ENCODE measurements around the gene PAQR3.
"Not testable (repeated sequence)": the region's sequence is repeated elsewhere in the genome, so short reads cannot be mapped to it uniquely, and the experiment has no call there.

The PAQR3 gene

GRCh38 chr4:78907638-78908037 lies 31.6 kb downstream of the PAQR3 start:
- intact Hi-C loops (cut with micrococcal nuclease) = no loop called here
- Mint-ChIP-seq H3K4me3 (no peak overlapping the region), H3K9me3 (no peaks in the 10 kb centered on the region)

GRCh38 chr4:78904143-78904542 lies 35.1 kb downstream of the PAQR3 start:
- Mint-ChIP-seq H3K27ac (no peak overlapping the region), H3K36me3 (ENCODE audit: low read depth) (peaks cover 67% of the 10 kb centered on the region), H3K4me1 (ENCODE audit: low read depth) (no peaks in the 10 kb centered on the region), H3K4me3 (no peak overlapping the region), H3K9me3 (no peaks in the 10 kb centered on the region), H3K27me3 (no peaks in the 10 kb centered on the region)
- intact Hi-C loops (cut with micrococcal nuclease) = no loop called here

More at GRCh38 chr4:78907638-78908037, 31.6 kb downstream of the PAQR3 start:
- Mint-ChIP-seq H3K27me3 (no peaks in the 10 kb centered on the region), H3K36me3 (ENCODE audit: low read depth) (peaks cover 78% of the 10 kb centered on the region), H3K27ac (no peak overlapping the region), H3K4me1 (ENCODE audit: low read depth) (no peaks in the 10 kb centered on the region)

DNA sequence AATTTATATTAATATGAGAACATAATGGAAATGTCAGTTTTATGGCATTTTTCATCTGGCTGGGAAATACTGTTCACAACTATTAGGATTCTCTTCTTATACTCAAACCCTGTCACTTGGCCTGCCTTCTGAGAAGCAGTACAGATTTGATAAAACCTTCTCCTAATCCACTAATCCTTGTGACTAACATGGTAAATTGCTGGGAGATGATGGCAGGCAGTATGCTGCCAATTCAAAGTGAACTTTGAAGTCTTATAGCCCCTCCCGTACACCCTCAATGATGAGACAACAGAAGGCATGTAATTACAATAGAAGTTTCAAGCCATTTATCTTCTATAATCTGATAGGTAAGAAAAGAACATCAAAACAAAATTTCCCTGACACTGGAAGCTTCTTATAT lies 36.9 kb downstream of the PAQR3 start:
- intact Hi-C loops (cut with micrococcal nuclease) = no loop called here
- H3K27ac Mint-ChIP-seq = no peak overlapping the region
- no peaks in the 10 kb centered on the region for H3K9me3 Mint-ChIP-seq
- H3K36me3 Mint-ChIP-seq (ENCODE audit: low read depth) = peaks cover 66% of the 10 kb centered on the region
- no peaks in the 10 kb centered on the region for H3K27me3 Mint-ChIP-seq
- H3K4me1 Mint-ChIP-seq (ENCODE audit: low read depth) = no peaks in the 10 kb centered on the region
- H3K4me3 Mint-ChIP-seq = no peak overlapping the region

DNA sequence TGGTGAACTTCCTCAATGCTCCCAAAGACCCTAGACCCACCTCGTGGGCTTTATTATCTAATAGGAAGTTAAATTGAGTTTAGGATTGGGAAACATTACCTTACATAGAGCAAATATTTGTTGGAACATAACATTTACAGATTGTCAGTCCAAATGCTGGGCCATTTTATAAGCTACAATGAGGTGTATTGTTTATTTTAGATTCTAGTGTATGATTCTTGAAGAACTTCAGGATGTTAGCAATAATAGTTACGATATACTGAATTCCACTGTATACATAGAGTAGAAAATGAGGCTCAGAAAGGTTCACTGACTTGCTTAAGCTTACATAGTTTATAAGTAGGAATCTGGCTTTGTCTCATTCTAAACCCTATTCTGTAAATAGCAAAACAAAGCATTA lies 37.4 kb downstream of the PAQR3 start:
- Mint-ChIP-seq H3K9me3 (no peaks in the 10 kb centered on the region), H3K4me3 (no peak overlapping the region), H3K36me3 (ENCODE audit: low read depth) (peaks cover 64% of the 10 kb centered on the region), H3K4me1 (ENCODE audit: low read depth) (no peaks in the 10 kb centered on the region), H3K27me3 (no peaks in the 10 kb centered on the region), H3K27ac (no peak overlapping the region)
- intact Hi-C loops (cut with micrococcal nuclease) = no loop called here

DNA sequence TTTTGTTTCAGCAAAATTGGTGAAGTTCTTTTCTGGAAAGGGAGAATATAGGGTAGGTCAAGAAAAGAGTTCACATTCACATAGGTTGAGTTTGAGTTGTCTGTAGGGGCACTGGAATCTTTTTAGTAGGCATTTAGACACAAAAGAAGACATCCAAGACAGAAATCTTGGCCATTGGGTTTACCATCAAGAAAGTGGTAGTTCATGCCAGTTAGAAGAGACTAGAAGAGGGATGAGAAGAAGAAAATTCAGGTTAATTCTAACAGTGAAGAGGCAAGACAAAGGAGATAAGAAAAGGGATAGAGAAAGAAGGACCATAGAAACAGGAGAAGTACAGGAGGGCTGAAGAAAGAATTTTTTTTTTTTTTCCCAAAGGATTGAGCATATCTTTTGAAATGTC lies 39.9 kb downstream of the PAQR3 start:
- no peaks in the 10 kb centered on the region for H3K9me3 Mint-ChIP-seq
- intact Hi-C loops (cut with micrococcal nuclease) = no loop called here
- no peak overlapping the region for H3K27ac Mint-ChIP-seq
- H3K27me3 Mint-ChIP-seq = no peaks in the 10 kb centered on the region
- H3K4me1 Mint-ChIP-seq (ENCODE audit: low read depth) = no peaks in the 10 kb centered on the region
- no peak overlapping the region for H3K4me3 Mint-ChIP-seq
- peaks cover 72% of the 10 kb centered on the region for H3K36me3 Mint-ChIP-seq (ENCODE audit: low read depth)

- no peaks in the 10 kb centered on the region for H3K9me3 Mint-ChIP-seq
- no peaks in the 10 kb centered on the region for H3K27me3 Mint-ChIP-seq
- peaks cover 96% of the 10 kb centered on the region for H3K36me3 Mint-ChIP-seq (ENCODE audit: low read depth)
- intact Hi-C loops (cut with micrococcal nuclease) = no loop called here
- no peak overlapping the region for H3K27ac Mint-ChIP-seq
- H3K4me1 Mint-ChIP-seq (ENCODE audit: low read depth) = peaks cover 23% of the 10 kb centered on the region
- no peak overlapping the region for H3K4me3 Mint-ChIP-seq
Observed at GRCh38 chr4:78889955-78890354, 49.3 kb downstream of the PAQR3 start.

DNA sequence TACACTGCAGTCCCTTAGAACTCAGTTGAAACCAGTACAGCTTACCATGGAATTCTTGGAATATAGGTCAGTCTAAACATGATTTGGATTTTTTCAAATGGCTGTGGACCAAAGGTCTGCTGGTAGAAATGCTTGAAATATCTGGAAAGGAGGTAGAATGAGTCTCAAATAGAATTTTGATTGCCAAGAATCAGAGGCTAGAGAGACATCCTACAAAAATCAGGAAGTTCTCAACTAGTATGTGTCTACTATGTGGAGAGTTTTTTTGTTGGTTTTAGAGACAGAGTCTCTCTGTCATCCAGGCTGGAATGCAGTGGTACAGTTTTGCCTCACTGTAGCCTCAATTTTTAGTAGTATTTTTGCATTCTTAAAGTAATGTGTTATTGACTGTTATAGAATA lies 53.6 kb downstream of the PAQR3 start:
- Mint-ChIP-seq H3K4me3 (no peak overlapping the region), H3K4me1 (ENCODE audit: low read depth) (peaks cover 15% of the 10 kb centered on the region), H3K27me3 (no peaks in the 10 kb centered on the region), H3K36me3 (ENCODE audit: low read depth) (peaks cover 68% of the 10 kb centered on the region), H3K9me3 (no peaks in the 10 kb centered on the region), H3K27ac (peak overlapping the region; percentile 59)
- intact Hi-C loops (cut with micrococcal nuclease) = no loop called here

GRCh38 chr4:78880874-78881492 lies 58.3 kb downstream of the PAQR3 start:
- intact Hi-C loops (cut with micrococcal nuclease) = loop anchor here (5.0 kb wide), 1 partner anchor 39 kb away; no protein-coding TSS in a partner anchor
- H3K27ac Mint-ChIP-seq = no peak overlapping the region
- no peaks in the 10 kb centered on the region for H3K27me3 Mint-ChIP-seq

DNA sequence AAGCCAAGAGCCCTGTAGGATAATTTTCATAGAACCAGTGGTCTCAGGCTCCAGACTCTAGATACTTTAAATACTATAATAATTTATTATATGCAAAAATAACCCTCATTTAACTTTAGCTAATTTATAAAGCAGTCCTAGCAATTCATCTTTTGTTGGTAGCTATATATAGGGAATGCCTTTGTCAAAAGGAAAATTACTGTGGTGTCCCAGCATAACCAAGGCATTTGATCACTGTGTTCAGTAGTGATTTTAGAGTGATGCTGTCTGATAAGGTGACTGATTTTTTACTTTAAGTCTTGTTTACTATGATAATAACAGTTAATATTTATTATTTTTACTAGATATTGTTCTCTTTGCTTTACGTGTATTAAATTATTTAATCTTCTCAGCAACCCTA lies 61.2 kb downstream of the PAQR3 start:
- H3K4me1 Mint-ChIP-seq (ENCODE audit: low read depth) = no peaks in the 10 kb centered on the region
- peaks cover 64% of the 10 kb centered on the region for H3K36me3 Mint-ChIP-seq (ENCODE audit: low read depth)
- H3K9me3 Mint-ChIP-seq = no peaks in the 10 kb centered on the region
- no peak overlapping the region for H3K27ac Mint-ChIP-seq
- intact Hi-C loops (cut with micrococcal nuclease) = no loop called here
- H3K27me3 Mint-ChIP-seq = no peaks in the 10 kb centered on the region
- no peak overlapping the region for H3K4me3 Mint-ChIP-seq

More at GRCh38 chr4:78880874-78881492, 58.3 kb downstream of the PAQR3 start:
- no peaks in the 10 kb centered on the region for H3K9me3 Mint-ChIP-seq
- peaks cover 5% of the 10 kb centered on the region for H3K4me1 Mint-ChIP-seq (ENCODE audit: low read depth)
- H3K4me3 Mint-ChIP-seq = no peak overlapping the region
- peaks cover 62% of the 10 kb centered on the region for H3K36me3 Mint-ChIP-seq (ENCODE audit: low read depth)

DNA sequence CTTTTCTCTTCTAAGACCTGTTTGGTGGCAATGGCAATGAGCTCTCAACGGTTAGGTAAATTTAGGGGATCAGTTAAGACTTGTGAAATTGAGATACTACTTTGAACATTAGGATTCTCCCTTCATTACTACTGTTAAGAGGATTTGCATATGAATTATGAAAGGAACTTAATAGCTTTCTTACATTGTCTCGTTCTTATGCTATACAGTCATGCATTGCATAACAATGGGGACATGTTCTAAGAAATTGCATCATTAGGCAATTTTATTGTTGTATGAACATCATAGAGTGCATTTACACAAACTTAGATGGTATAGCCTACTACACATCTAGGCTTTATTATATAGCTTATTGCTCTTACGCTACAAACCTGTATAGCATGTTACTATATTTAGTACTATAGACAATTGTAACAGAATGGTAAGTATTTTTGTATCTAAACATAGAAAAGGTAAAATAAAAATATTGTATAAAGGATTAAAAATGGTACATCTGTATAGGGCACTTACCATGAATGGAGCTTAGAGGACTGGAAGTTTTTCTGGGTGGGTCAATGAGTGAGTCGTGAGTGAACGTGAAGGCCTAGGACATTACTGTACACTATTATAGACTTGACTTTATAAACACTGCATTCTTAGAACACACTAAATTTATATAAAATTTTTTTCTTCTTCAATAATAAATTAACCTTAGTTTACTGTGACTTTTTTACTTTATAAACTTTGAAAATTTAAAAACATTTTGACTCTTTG lies 62.5 kb downstream of the PAQR3 start:
- H3K27ac Mint-ChIP-seq = no peak overlapping the region
- no peak overlapping the region for H3K4me3 Mint-ChIP-seq
- no peaks in the 10 kb centered on the region for H3K9me3 Mint-ChIP-seq
- intact Hi-C loops (cut with micrococcal nuclease) = no loop called here
- H3K36me3 Mint-ChIP-seq (ENCODE audit: low read depth) = peaks cover 76% of the 10 kb centered on the region
- H3K27me3 Mint-ChIP-seq = no peaks in the 10 kb centered on the region
- H3K4me1 Mint-ChIP-seq (ENCODE audit: low read depth) = no peaks in the 10 kb centered on the region

DNA sequence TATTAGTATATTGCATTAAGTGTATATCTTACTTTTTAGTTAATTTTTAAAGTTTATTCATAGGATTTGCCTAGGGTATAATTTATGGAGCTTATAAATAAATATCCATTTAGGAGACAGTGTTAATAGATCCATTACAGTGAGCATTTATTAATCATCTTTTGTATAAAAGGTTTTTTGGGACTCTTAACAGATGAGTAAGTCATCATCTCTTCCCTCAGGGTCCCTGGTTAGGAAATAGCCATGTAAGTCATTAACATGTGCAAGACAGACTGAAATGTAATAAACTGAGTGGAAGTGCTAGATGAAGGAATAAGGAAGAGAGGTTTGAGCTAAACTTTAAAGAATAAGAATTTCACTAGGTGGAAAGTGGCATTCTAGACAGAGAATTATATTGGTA lies 69.2 kb downstream of the PAQR3 start:
- intact Hi-C loops (cut with micrococcal nuclease) = no loop called here
- H3K4me1 Mint-ChIP-seq (ENCODE audit: low read depth) = no peaks in the 10 kb centered on the region
- no peaks in the 10 kb centered on the region for H3K27me3 Mint-ChIP-seq
- H3K27ac Mint-ChIP-seq = no peak overlapping the region
- H3K4me3 Mint-ChIP-seq = no peak overlapping the region
- H3K9me3 Mint-ChIP-seq = no peaks in the 10 kb centered on the region
- peaks cover 96% of the 10 kb centered on the region for H3K36me3 Mint-ChIP-seq (ENCODE audit: low read depth)

DNA sequence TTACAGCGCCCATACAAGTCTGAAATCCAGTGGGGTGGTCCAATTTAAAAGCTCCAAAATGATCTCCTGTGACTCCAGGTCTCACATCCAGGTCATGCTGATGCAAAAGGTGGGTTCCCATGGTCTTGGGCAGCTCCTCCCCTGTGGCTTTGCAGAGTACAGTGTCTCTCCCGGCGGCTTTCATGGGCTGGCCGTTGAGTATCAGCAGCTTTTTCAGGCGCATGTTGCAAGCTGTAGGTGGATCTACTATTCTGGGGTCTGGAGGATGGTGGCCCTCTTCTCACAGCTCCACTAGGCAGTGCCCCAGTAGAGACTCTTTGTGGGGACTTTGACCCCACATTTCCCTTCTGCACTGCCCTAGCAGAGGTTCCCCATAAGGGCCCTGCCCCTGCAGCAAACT lies 70.5 kb downstream of the PAQR3 start:
- intact Hi-C loops (cut with micrococcal nuclease); H3K4me3 Mint-ChIP-seq; H3K9me3 Mint-ChIP-seq; H3K4me1 Mint-ChIP-seq (ENCODE audit: low read depth); H3K27me3 Mint-ChIP-seq: not testable (repeated sequence)
- Mint-ChIP-seq H3K27ac (peak overlapping the region; percentile 56), H3K36me3 (ENCODE audit: low read depth) (peaks cover 96% of the 10 kb centered on the region)

- Mint-ChIP-seq H3K36me3 (ENCODE audit: low read depth) (peaks cover 87% of the 10 kb centered on the region), H3K27ac (no peak overlapping the region), H3K27me3 (no peaks in the 10 kb centered on the region), H3K4me3 (no peak overlapping the region), H3K4me1 (ENCODE audit: low read depth) (no peaks in the 10 kb centered on the region), H3K9me3 (no peaks in the 10 kb centered on the region)
- intact Hi-C loops (cut with micrococcal nuclease) = loop anchor here (2.0 kb wide), 1 partner anchor 253 kb away; no protein-coding TSS in a partner anchor
Observed at GRCh38 chr4:78865451-78865850, 73.8 kb downstream of the PAQR3 start.

GRCh38 chr4:78864405-78865024 lies 74.7 kb downstream of the PAQR3 start:
- H3K36me3 Mint-ChIP-seq (ENCODE audit: low read depth) = peaks cover 90% of the 10 kb centered on the region
- H3K27ac Mint-ChIP-seq = no peak overlapping the region
- intact Hi-C loops (cut with micrococcal nuclease) = loop anchor here (2.0 kb wide), 1 partner anchor 252 kb away; no protein-coding TSS in a partner anchor
- no peak overlapping the region for H3K4me3 Mint-ChIP-seq
- no peaks in the 10 kb centered on the region for H3K27me3 Mint-ChIP-seq
- H3K4me1 Mint-ChIP-seq (ENCODE audit: low read depth) = no peaks in the 10 kb centered on the region
- no peaks in the 10 kb centered on the region for H3K9me3 Mint-ChIP-seq
